Measurements from ENCODE around the gene DIO3.

Gene DIO3

GRCh38 chr14:101599234-101599885, 38.1 kb downstream of the DIO3 start:
- Histone ChIP-seq H3K27me3 (ENCODE audit: control insufficient read depth, insufficient read depth, low read length) (no peaks in the 10 kb centered on the region), H3K4me1 (ENCODE audit: control insufficient read depth, insufficient read depth, low read length) (no peaks in the 10 kb centered on the region), H3K9me3 (ENCODE audit: control insufficient read depth, low read length) (no peaks in the 10 kb centered on the region), H3K9ac (ENCODE audit: low read length) (no peak overlapping the region), H3K4me3 (ENCODE audit: low read length) (no peak overlapping the region), H3K36me3 (ENCODE audit: control insufficient read depth, insufficient read depth, low read length) (no peaks in the 10 kb centered on the region)

GRCh38 chr14:101600336-101600890, 39.1 kb downstream of the DIO3 start:
- Histone ChIP-seq H3K36me3 (ENCODE audit: control insufficient read depth, insufficient read depth, low read length) (no peaks in the 10 kb centered on the region), H3K4me3 (ENCODE audit: low read length) (no peak overlapping the region), H3K9ac (ENCODE audit: low read length) (no peak overlapping the region), H3K4me1 (ENCODE audit: control insufficient read depth, insufficient read depth, low read length) (no peaks in the 10 kb centered on the region), H3K27me3 (ENCODE audit: control insufficient read depth, insufficient read depth, low read length) (no peaks in the 10 kb centered on the region), H3K9me3 (ENCODE audit: control insufficient read depth, low read length) (no peaks in the 10 kb centered on the region)

- Histone ChIP-seq H3K27me3 (ENCODE audit: control insufficient read depth, insufficient read depth, low read length) (no peaks in the 10 kb centered on the region), H3K9me3 (ENCODE audit: control insufficient read depth, low read length) (no peaks in the 10 kb centered on the region), H3K9ac (ENCODE audit: low read length) (no peak overlapping the region), H3K36me3 (ENCODE audit: control insufficient read depth, insufficient read depth, low read length) (no peaks in the 10 kb centered on the region), H3K4me3 (ENCODE audit: low read length) (no peak overlapping the region), H3K4me1 (ENCODE audit: control insufficient read depth, insufficient read depth, low read length) (no peaks in the 10 kb centered on the region)
Measured at GRCh38 chr14:101600891-101601605, 39.8 kb downstream of the DIO3 start.

GRCh38 chr14:101601606-101602465, 40.5 kb downstream of the DIO3 start:
- no peak overlapping the region for H3K4me3 ChIP-seq (ENCODE audit: low read length)
- H3K27me3 ChIP-seq (ENCODE audit: control insufficient read depth, insufficient read depth, low read length): no peaks in the 10 kb centered on the region
- no peaks in the 10 kb centered on the region for H3K36me3 ChIP-seq (ENCODE audit: control insufficient read depth, insufficient read depth, low read length)
- no peak overlapping the region for H3K9ac ChIP-seq (ENCODE audit: low read length)
- H3K9me3 ChIP-seq (ENCODE audit: control insufficient read depth, low read length): no peaks in the 10 kb centered on the region
- no peaks in the 10 kb centered on the region for H3K4me1 ChIP-seq (ENCODE audit: control insufficient read depth, insufficient read depth, low read length)

- Histone ChIP-seq H3K9ac (ENCODE audit: low read length) (no peak overlapping the region), H3K9me3 (ENCODE audit: control insufficient read depth, low read length) (no peaks in the 10 kb centered on the region), H3K36me3 (ENCODE audit: control insufficient read depth, insufficient read depth, low read length) (no peaks in the 10 kb centered on the region), H3K4me3 (ENCODE audit: low read length) (no peak overlapping the region), H3K27me3 (ENCODE audit: control insufficient read depth, insufficient read depth, low read length) (no peaks in the 10 kb centered on the region), H3K4me1 (ENCODE audit: control insufficient read depth, insufficient read depth, low read length) (no peaks in the 10 kb centered on the region)
Measured at GRCh38 chr14:101602466-101602840, 41.2 kb downstream of the DIO3 start.

- Histone ChIP-seq H3K36me3 (ENCODE audit: control insufficient read depth, insufficient read depth, low read length) (no peaks in the 10 kb centered on the region), H3K9ac (ENCODE audit: low read length) (no peak overlapping the region), H3K4me1 (ENCODE audit: control insufficient read depth, insufficient read depth, low read length) (no peaks in the 10 kb centered on the region), H3K4me3 (ENCODE audit: low read length) (no peak overlapping the region), H3K9me3 (ENCODE audit: control insufficient read depth, low read length) (no peaks in the 10 kb centered on the region), H3K27me3 (ENCODE audit: control insufficient read depth, insufficient read depth, low read length) (peaks cover 5% of the 10 kb centered on the region)
Measured at GRCh38 chr14:101603096-101603495, 41.8 kb downstream of the DIO3 start.

GRCh38 chr14:101604228-101604934, 43.1 kb downstream of the DIO3 start:
- Histone ChIP-seq H3K27me3 (ENCODE audit: control insufficient read depth, insufficient read depth, low read length) (peaks cover 5% of the 10 kb centered on the region), H3K4me3 (ENCODE audit: low read length) (no peak overlapping the region)

GRCh38 chr14:101604935-101605780, 43.9 kb downstream of the DIO3 start:
- H3K9ac ChIP-seq (ENCODE audit: low read length): no peak overlapping the region
- peaks cover 5% of the 10 kb centered on the region for H3K27me3 ChIP-seq (ENCODE audit: control insufficient read depth, insufficient read depth, low read length)
- H3K4me1 ChIP-seq (ENCODE audit: control insufficient read depth, insufficient read depth, low read length): no peaks in the 10 kb centered on the region
- H3K36me3 ChIP-seq (ENCODE audit: control insufficient read depth, insufficient read depth, low read length): no peaks in the 10 kb centered on the region
- H3K9me3 ChIP-seq (ENCODE audit: control insufficient read depth, low read length): no peaks in the 10 kb centered on the region
- no peak overlapping the region for H3K4me3 ChIP-seq (ENCODE audit: low read length)

More at GRCh38 chr14:101604228-101604934, 43.1 kb downstream of the DIO3 start:
- Histone ChIP-seq H3K36me3 (ENCODE audit: control insufficient read depth, insufficient read depth, low read length) (no peaks in the 10 kb centered on the region), H3K9ac (ENCODE audit: low read length) (no peak overlapping the region), H3K4me1 (ENCODE audit: control insufficient read depth, insufficient read depth, low read length) (no peaks in the 10 kb centered on the region), H3K9me3 (ENCODE audit: control insufficient read depth, low read length) (no peaks in the 10 kb centered on the region)

- Histone ChIP-seq H3K4me3 (ENCODE audit: low read length) (no peak overlapping the region), H3K9ac (ENCODE audit: low read length) (no peak overlapping the region), H3K36me3 (ENCODE audit: control insufficient read depth, insufficient read depth, low read length) (no peaks in the 10 kb centered on the region), H3K27me3 (ENCODE audit: control insufficient read depth, insufficient read depth, low read length) (peaks cover 5% of the 10 kb centered on the region), H3K4me1 (ENCODE audit: control insufficient read depth, insufficient read depth, low read length) (no peaks in the 10 kb centered on the region), H3K9me3 (ENCODE audit: control insufficient read depth, low read length) (no peaks in the 10 kb centered on the region)
Measured at GRCh38 chr14:101605836-101606235, 44.5 kb downstream of the DIO3 start.
